ENCODE data around the gene FRAS1.

DNA sequence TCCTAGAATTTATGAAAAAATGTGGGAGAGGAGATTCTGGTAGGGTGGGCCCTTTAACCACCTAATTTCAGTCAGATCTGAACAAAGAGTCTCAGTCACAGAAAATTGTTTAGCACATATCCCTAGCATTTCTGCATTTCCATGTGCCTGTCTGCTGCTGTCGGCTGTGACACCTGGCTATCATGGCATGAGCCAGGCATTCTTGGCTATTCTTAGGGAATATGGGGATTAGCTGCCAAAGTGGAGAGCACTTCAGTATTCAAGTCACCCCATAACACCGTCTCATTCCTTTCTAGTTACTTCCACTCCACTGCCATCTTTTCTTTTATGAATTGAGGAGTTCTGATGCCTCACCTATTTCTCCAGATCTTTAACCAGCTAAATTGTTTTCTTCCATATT lies 211.5 kb downstream of the FRAS1 start:
- TF ChIP-seq POLR2AphosphoS5 (IDR thresholded peaks at IDR 0.05; ENCODE audit: insufficient read depth, low read depth, low read length) (no peak), JUN (IDR thresholded peaks at IDR 0.05; ENCODE audit: borderline replicate concordance, insufficient read depth, insufficient read length, low read depth) (no peak), POLR2A (IDR thresholded peaks at IDR 0.05; ENCODE audit: low read depth, low read length) (no peak), MAX (IDR thresholded peaks at IDR 0.05; ENCODE audit: insufficient read depth, insufficient read length) (no peak), FOS (IDR thresholded peaks at IDR 0.05; ENCODE audit: borderline replicate concordance, insufficient read depth, low read length) (no peak), MYC (IDR thresholded peaks at IDR 0.05; ENCODE audit: low read depth, low read length) (no peak), EZH2 (IDR thresholded peaks at IDR 0.05; ENCODE audit: borderline replicate concordance, low read depth, low read length, severe bottlenecking) (no peak)
- TF ChIP-seq, protein P1, sequence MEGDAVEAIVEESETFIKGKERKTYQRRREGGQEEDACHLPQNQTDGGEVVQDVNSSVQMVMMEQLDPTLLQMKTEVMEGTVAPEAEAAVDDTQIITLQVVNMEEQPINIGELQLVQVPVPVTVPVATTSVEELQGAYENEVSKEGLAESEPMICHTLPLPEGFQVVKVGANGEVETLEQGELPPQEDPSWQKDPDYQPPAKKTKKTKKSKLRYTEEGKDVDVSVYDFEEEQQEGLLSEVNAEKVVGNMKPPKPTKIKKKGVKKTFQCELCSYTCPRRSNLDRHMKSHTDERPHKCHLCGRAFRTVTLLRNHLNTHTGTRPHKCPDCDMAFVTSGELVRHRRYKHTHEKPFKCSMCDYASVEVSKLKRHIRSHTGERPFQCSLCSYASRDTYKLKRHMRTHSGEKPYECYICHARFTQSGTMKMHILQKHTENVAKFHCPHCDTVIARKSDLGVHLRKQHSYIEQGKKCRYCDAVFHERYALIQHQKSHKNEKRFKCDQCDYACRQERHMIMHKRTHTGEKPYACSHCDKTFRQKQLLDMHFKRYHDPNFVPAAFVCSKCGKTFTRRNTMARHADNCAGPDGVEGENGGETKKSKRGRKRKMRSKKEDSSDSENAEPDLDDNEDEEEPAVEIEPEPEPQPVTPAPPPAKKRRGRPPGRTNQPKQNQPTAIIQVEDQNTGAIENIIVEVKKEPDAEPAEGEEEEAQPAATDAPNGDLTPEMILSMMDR (IDR thresholded peaks at IDR 0.05; ENCODE audit: extremely low read depth in 1 of 2, insufficient read depth in 1 of 2, low read depth in 1 of 2, low read length in 2 of 2): no peak

Data from endothelial cell of umbilical vein (primary cell).